Endothelial cell (in vitro differentiated cells): ENCODE data around the gene MTPN. TPM values are rescaled to one million over a fixed set of nuclear protein-coding genes. Genes with fewer than 3 reads are reported as not detected.

Experiments
- DNase-seq: peaks from one replicate; pipeline ENCODE4 v3.0.0; 2021; ENCODE audit warnings: low spot score
- H3K27ac Mint-ChIP-seq: one replicate; pipeline ENCODE4 v1.8.0; 2021; ENCODE audit warnings: mixed read lengths, inconsistent platforms; ENCODE audit not compliant: unreplicated experiment
- H3K27me3 Mint-ChIP-seq: one replicate; pipeline ENCODE4 v1.8.0; 2021; ENCODE audit warnings: mild to moderate bottlenecking, moderate library complexity, mixed read lengths, inconsistent platforms; ENCODE audit not compliant: unreplicated experiment
- H3K36me3 Mint-ChIP-seq: one replicate; pipeline ENCODE4 v1.8.0; 2021; ENCODE audit warnings: mild to moderate bottlenecking, low read depth, mixed read lengths, inconsistent platforms; ENCODE audit not compliant: unreplicated experiment
- H3K4me1 Mint-ChIP-seq: one replicate; pipeline ENCODE4 v1.8.0; 2021; ENCODE audit warnings: mild to moderate bottlenecking, mixed read lengths, inconsistent platforms; ENCODE audit not compliant: unreplicated experiment
- H3K4me3 Mint-ChIP-seq: one replicate; pipeline ENCODE4 v1.8.0; 2021; ENCODE audit warnings: mild to moderate bottlenecking, mixed read lengths, inconsistent platforms; ENCODE audit not compliant: unreplicated experiment
- H3K9me3 Mint-ChIP-seq: one replicate; pipeline ENCODE4 v1.8.0; 2021; ENCODE audit warnings: mixed read lengths, inconsistent platforms; ENCODE audit not compliant: unreplicated experiment
- CTCF ChIP-seq: fragments of 200-600 bp; sonication (generic); IDR thresholded peaks from one replicate; pipeline ENCODE4 v1.5.0; 2021; ENCODE audit warnings: antibody characterized with exemption; ENCODE audit not compliant: unreplicated experiment
- total RNA-seq: library from RNA; stranded (reverse); fragmentation: NEBNext Ultra II Directional; extraction: Animal tissue kit (Norgen Biotek cat#: 25700); gene quantifications from one replicate; pipeline ENCODE4 v1.2.1, GENCODE V29; 2021; ENCODE audit not compliant: unreplicated experiment

MTPN gene
- total RNA-seq, 1 donor from 2014 or later: 183 TPM

DNA sequence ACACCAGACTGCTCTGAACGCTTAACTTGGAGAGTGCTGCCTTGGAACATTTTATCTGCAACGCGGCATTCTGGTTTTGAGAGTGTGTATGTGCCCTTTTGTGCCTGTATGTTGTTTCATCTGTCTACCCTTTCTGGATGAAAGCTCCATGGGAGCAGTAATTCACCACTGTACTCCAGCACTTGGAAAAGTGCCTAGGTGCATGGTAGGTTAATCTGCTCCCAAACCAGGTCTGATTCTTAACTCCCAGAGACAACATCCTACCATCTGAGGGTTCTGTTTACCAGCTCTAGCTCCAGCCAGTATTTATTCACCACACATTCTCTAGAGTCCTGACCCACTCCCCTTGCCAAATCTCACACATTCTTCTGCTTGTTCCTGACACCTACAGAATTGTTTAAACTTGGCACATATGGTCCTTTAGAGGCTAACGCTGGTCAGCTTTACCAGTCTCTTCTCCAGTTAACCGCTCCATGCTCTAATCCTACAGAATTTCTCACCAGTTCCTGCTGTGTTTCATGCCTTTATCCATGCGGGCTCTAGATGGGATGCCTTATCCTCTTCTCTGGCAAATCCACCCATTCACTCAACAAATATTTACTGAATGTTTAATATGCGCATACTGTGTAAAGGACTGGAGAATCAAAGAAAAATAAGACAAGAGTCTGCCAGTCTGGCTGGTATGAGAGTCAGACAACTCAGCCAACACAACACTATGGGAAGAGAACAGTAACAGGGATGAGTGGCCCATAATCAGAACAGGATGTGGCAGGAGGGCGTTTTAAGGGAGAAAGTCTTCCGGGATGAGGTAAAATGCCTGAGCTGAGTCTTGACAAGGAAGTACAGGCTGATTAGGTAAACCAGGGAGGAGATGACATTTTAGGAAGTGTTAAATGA is 46.3 kb downstream of the MTPN start:
- peaks cover 34% of the 10 kb centered on the region for H3K4me1 Mint-ChIP-seq
- peak overlapping the region; percentile 78 for H3K27ac Mint-ChIP-seq
- no peaks in the 10 kb centered on the region for H3K9me3 Mint-ChIP-seq
- no peak overlapping the region for H3K4me3 Mint-ChIP-seq
- TF ChIP-seq CTCF: no peak
- peaks cover 3% of the 10 kb centered on the region for H3K36me3 Mint-ChIP-seq
- H3K27me3 Mint-ChIP-seq: peaks cover 6% of the 10 kb centered on the region
- DNase-seq: no peak

DNA sequence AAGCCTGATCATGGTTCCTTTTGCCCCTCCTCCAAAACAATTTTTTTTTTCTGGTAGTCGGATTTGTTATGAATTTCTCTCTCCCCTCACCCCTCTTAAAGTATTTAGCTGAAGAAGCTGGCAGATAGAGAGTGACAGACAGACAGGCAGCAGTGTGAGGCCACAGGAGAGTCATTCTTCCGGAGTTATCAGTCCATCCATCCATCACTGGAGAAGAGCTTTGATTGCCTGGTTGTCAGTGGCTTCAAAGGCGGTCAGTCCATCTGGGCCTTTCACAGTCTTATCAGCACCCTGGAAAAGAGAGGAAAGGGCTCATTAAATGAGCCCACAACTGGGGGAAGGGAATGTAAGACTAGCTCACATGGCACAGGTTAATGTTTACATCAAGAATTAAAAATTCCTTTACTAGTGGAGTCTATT is 47.4 kb downstream of the MTPN start:
- Mint-ChIP-seq H3K27me3 (peaks cover 6% of the 10 kb centered on the region), H3K27ac (no peak overlapping the region), H3K36me3 (no peaks in the 10 kb centered on the region), H3K9me3 (no peaks in the 10 kb centered on the region), H3K4me1 (peaks cover 32% of the 10 kb centered on the region), H3K4me3 (no peak overlapping the region)
- no peak for TF ChIP-seq CTCF
- no peak for DNase-seq

DNA sequence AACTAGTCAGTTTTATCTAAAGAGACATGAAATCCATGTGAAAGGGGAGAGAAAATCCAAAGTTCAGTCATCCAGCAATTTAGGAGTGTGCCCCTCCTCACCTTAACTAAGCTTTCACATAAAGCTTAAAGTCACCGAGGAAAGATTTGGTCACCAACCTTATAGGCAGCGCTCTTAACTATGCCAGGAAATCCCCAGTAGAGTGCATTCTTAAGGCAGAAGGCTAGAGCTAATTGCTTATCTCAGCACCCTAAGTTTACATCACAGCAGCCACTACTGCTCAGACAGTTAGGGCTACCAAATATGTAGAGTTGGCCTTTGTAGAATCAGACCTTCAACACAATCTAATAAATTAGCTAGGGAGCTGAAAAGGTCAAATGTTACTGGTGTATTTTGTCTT is 47.9 kb downstream of the MTPN start:
- DNase-seq: no peak
- no peaks in the 10 kb centered on the region for H3K36me3 Mint-ChIP-seq
- H3K4me1 Mint-ChIP-seq: peaks cover 28% of the 10 kb centered on the region
- no peak overlapping the region for H3K27ac Mint-ChIP-seq
- H3K9me3 Mint-ChIP-seq: no peaks in the 10 kb centered on the region
- no peak for TF ChIP-seq CTCF
- H3K4me3 Mint-ChIP-seq: no peak overlapping the region
- H3K27me3 Mint-ChIP-seq: peaks cover 6% of the 10 kb centered on the region

GRCh38 chr7:135928136-135928535 is 49.0 kb downstream of the MTPN start:
- no peaks in the 10 kb centered on the region for H3K36me3 Mint-ChIP-seq
- H3K4me1 Mint-ChIP-seq: peaks cover 19% of the 10 kb centered on the region
- no peak overlapping the region for H3K4me3 Mint-ChIP-seq
- no peak overlapping the region for H3K27ac Mint-ChIP-seq
- H3K27me3 Mint-ChIP-seq: peaks cover 6% of the 10 kb centered on the region
- no peak for DNase-seq
- H3K9me3 Mint-ChIP-seq: no peaks in the 10 kb centered on the region
- TF ChIP-seq CTCF: no peak

GRCh38 chr7:135925210-135925609 is 51.9 kb downstream of the MTPN start:
- no peak for TF ChIP-seq CTCF
- H3K27me3 Mint-ChIP-seq: no peaks in the 10 kb centered on the region
- DNase-seq: no peak
- H3K27ac Mint-ChIP-seq: no peak overlapping the region
- H3K4me1 Mint-ChIP-seq: peaks cover 7% of the 10 kb centered on the region
- H3K9me3 Mint-ChIP-seq: no peaks in the 10 kb centered on the region
- no peak overlapping the region for H3K4me3 Mint-ChIP-seq
- H3K36me3 Mint-ChIP-seq: peaks cover 7% of the 10 kb centered on the region
